ENCODE results near the gene FFAR2.

DNA sequence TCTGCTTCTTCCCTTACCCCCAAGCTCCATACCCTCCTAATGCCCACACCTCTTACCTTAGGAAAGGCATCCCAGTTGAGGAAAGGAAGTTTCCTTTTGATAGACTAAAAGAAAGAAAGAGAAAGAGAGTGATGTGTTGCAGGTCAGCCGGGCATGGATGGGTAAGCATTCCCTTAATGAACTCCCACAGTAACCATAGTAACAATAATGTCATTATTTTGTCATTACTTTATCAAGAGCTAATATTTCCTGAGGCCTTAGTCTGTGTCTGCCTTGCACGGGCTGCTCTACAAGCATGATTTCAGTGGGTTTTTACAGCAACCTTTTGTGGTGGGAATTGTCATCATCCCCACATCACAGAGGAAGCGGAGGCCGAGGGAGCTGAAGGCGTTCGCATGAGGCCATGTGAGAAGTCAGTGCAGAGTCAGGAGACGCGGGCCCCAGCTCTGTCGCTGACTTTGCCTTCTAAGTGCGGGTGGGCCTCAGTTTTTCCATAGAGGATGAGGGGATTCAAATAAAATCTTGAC lies 39.7 kb downstream of the FFAR2 start:
- TF ChIP-seq, protein P1, sequence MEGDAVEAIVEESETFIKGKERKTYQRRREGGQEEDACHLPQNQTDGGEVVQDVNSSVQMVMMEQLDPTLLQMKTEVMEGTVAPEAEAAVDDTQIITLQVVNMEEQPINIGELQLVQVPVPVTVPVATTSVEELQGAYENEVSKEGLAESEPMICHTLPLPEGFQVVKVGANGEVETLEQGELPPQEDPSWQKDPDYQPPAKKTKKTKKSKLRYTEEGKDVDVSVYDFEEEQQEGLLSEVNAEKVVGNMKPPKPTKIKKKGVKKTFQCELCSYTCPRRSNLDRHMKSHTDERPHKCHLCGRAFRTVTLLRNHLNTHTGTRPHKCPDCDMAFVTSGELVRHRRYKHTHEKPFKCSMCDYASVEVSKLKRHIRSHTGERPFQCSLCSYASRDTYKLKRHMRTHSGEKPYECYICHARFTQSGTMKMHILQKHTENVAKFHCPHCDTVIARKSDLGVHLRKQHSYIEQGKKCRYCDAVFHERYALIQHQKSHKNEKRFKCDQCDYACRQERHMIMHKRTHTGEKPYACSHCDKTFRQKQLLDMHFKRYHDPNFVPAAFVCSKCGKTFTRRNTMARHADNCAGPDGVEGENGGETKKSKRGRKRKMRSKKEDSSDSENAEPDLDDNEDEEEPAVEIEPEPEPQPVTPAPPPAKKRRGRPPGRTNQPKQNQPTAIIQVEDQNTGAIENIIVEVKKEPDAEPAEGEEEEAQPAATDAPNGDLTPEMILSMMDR (IDR thresholded peaks at IDR 0.05) = no peak
- TF ChIP-seq POLR2A (IDR thresholded peaks at IDR 0.05) = no peak

All from Peyer's patch (tissue), 4 donors.